ENCODE data around the gene ARHGEF6. TPM values are rescaled to one million over a fixed set of nuclear protein-coding genes. Genes with fewer than 3 reads are reported as not detected.

Gene ARHGEF6
- total and polyA plus RNA-seq, 3 donors from 2014 or later: 5.7 to 7.0 (median 6.8) TPM

DNA sequence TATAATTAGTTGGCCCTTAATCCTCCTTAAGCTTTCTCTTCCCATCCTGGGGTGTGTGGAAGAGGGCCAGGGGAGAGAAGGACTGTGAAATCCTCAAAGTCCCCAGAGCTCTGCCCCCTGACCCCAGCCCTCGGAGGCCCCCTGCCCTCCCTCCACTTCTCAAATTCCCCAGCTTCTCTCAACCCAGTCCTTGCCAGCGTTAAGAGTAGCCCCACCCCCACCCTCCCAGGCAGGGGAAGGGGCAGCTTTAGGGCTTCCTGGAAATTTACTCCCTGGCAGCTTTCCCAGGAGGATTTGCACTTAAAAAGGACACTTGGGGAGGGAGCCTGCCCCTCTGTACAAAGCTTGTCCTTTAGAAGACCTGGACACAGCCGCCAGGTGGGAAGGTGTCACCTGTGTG, 144.6 kb downstream of the ARHGEF6 start:
- Histone ChIP-seq H3K27me3 (no peaks in the 10 kb centered on the region), H3K27ac (no peak overlapping the region), H3K9me3 (no peaks in the 10 kb centered on the region), H3K36me3 (ENCODE audit: low read depth, missing control alignments) (no peaks in the 10 kb centered on the region), H3K4me1 (no peaks in the 10 kb centered on the region), H3K4me3 (no peak overlapping the region)
- WGBS, 2 donors: 30 to 43% methylated on average over 3 of the region's 3 CpGs
- intact Hi-C loops (cut with DNase I; ENCODE audit: low total_unique reads): no loop called here
- TF ChIP-seq, protein P1, sequence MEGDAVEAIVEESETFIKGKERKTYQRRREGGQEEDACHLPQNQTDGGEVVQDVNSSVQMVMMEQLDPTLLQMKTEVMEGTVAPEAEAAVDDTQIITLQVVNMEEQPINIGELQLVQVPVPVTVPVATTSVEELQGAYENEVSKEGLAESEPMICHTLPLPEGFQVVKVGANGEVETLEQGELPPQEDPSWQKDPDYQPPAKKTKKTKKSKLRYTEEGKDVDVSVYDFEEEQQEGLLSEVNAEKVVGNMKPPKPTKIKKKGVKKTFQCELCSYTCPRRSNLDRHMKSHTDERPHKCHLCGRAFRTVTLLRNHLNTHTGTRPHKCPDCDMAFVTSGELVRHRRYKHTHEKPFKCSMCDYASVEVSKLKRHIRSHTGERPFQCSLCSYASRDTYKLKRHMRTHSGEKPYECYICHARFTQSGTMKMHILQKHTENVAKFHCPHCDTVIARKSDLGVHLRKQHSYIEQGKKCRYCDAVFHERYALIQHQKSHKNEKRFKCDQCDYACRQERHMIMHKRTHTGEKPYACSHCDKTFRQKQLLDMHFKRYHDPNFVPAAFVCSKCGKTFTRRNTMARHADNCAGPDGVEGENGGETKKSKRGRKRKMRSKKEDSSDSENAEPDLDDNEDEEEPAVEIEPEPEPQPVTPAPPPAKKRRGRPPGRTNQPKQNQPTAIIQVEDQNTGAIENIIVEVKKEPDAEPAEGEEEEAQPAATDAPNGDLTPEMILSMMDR (IDR thresholded peaks at IDR 0.05): no peak
- TF ChIP-seq POLR2A (IDR thresholded peaks at IDR 0.05): no peak
- no peak for DNase-seq

DNA sequence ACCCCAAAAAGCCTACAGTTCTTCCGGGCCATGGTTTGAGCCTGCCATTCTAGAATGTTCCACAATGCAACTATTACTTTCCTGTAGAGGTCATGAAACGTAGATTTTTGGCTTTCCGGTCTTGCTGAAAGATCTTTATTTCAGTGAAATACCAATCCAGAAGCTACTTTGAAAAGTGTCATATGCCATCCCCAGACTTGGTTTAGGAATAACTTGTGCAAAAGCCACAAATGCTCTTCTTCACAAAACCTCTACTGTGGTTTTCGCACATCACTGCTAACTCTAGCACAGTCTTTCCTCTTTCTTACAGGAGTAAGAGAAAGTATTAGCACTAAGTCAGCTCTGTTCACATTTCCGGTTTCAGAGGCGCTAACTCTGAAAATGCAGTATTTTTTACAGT, 145.5 kb downstream of the ARHGEF6 start:
- TF ChIP-seq, protein P1 (IDR thresholded peaks at IDR 0.05): no peak
- no peak overlapping the region for H3K27ac ChIP-seq
- no peaks in the 10 kb centered on the region for H3K27me3 ChIP-seq
- intact Hi-C loops (cut with DNase I; ENCODE audit: low total_unique reads): no loop called here
- no peaks in the 10 kb centered on the region for H3K4me1 ChIP-seq
- H3K36me3 ChIP-seq (ENCODE audit: low read depth, missing control alignments): no peaks in the 10 kb centered on the region
- WGBS, 2 donors: 80 to 85% methylated on average over 6 of the region's 6 CpGs
- DNase-seq: no peak
- H3K4me3 ChIP-seq: no peak overlapping the region
- H3K9me3 ChIP-seq: no peaks in the 10 kb centered on the region

DNA sequence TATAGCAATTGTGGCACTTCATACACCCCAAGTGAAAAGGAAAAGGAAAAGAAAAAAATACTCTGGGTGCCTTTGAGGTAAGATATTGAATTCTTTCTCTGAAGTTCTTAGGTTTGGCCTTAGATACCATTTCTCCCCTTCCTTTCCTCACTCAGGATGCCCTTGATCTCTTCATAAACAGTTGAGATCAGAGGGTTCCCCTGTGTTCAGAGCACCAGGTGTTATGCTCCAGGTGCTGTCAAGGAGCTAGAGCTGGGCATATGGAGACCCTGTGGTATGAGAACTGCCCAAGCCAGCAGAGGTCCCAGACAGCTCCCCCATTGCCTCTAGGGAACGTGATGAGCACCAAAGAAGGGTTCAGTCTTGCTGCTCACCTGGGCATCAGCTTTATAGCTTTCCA, 149.9 kb downstream of the ARHGEF6 start:
- Histone ChIP-seq H3K27ac (no peak overlapping the region), H3K9me3 (no peaks in the 10 kb centered on the region), H3K27me3 (no peaks in the 10 kb centered on the region), H3K4me1 (no peaks in the 10 kb centered on the region), H3K36me3 (ENCODE audit: low read depth, missing control alignments) (no peaks in the 10 kb centered on the region), H3K4me3 (no peak overlapping the region)
- DNase-seq: no peak
- WGBS, 2 donors: 71 to 100% methylated on average over 1 of the region's 1 CpG
- intact Hi-C loops (cut with DNase I; ENCODE audit: low total_unique reads): no loop called here
- TF ChIP-seq, protein P1 (IDR thresholded peaks at IDR 0.05): no peak
- TF ChIP-seq POLR2A (IDR thresholded peaks at IDR 0.05): no peak

DNA sequence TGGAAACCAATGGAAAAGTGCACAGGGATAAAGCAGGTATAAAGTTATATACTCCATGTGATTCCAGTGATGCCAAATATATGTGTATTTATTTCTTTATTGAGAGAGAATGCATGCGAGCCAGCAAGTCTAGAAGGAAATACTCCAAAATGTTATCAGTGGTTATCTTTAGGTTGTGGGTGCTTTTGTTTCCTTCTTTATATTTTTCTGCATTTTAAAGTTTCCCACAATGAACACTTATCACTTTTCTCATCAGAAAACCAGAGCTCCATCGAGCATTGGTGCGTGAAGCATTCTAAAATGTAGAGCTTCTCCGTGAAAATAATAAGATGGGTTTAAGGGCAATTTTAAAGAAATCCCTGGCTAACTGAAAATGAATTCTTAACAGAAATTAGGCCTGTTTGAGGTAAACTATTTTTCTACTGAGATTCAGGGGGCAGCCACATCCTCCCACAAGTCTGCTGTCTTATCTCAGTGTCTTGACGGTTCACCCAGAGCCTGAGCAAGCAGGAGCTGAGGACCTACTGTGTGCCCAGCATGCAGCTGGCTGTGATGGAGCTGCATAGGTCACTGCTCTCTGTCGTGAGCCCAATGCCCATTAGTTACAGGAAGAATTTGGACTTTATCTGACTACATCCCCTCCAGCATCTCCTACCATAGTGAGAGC, 151.5 kb downstream of the ARHGEF6 start:
- no peak overlapping the region for H3K27ac ChIP-seq
- TF ChIP-seq POLR2A (IDR thresholded peaks at IDR 0.05): no peak
- TF ChIP-seq, protein P1 (IDR thresholded peaks at IDR 0.05): no peak
- no peaks in the 10 kb centered on the region for H3K27me3 ChIP-seq
- DNase-seq: no peak
- no peak overlapping the region for H3K4me3 ChIP-seq
- intact Hi-C loops (cut with DNase I; ENCODE audit: low total_unique reads): no loop called here
- 66 to 81% methylated on average over 6 of the region's 6 CpGs for WGBS, 2 donors
- H3K9me3 ChIP-seq: no peaks in the 10 kb centered on the region
- no peaks in the 10 kb centered on the region for H3K36me3 ChIP-seq (ENCODE audit: low read depth, missing control alignments)
- no peaks in the 10 kb centered on the region for H3K4me1 ChIP-seq

DNA sequence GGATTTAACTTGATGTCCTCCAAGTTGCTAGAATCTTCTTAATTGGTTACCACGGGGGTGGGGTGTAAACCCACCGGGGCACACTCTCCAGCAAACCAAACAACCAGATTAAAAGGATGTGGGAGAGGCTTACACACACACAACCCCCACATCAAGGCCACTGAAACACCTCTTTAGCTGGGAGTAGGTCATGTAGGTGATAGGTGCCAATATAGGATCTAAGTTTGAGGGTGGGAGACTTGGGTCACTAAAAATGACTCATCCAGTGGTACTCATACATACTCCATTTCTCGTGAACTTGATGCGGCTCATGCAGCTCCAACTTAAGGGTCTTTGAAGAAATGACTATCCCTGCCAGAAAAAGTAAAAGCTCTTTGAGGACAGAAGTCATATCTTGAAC, 153.3 kb downstream of the ARHGEF6 start:
- WGBS, 2 donors: 96 to 98% methylated on average over 4 of the region's 4 CpGs
- Histone ChIP-seq H3K36me3 (ENCODE audit: low read depth, missing control alignments) (no peaks in the 10 kb centered on the region), H3K4me3 (no peak overlapping the region), H3K4me1 (no peaks in the 10 kb centered on the region), H3K9me3 (no peaks in the 10 kb centered on the region), H3K27me3 (no peaks in the 10 kb centered on the region), H3K27ac (no peak overlapping the region)
- no peak for DNase-seq
- intact Hi-C loops (cut with DNase I; ENCODE audit: low total_unique reads): no loop called here
- no peak for TF ChIP-seq POLR2A (IDR thresholded peaks at IDR 0.05)
